Measurements from ENCODE around the gene FBXO36. TPM values are rescaled to one million over a fixed set of nuclear protein-coding genes. Genes with fewer than 3 reads are reported as not detected.

The FBXO36 gene

DNA sequence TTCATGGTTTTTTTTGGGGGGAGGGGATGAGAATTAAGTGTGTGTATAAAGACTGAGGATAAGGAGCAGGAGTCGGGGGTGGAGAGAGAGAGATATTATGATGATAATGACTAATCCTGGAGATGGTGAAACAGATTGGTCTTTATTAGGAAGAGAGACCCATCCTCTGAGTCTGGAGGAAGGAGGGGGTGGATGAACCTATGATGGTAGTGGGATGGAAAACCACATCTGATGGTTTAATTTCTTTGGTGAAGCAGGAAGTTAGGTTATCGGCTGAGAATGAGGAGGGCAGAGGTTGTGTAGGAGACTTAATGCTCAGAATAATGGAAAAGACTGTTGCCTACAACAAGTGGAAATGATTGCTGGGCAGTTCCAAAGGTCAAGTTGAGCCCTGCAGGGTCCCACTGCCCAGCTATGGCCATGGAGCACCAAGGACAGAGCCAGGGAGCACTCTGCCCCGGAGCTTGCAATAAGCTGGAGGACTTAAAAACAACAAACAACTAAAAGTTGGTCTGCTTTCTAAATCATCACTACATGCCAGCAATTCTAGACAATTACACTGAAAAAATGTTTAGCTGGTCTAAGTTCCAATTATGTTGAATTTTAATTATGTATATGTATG, 138.5 kb downstream of the FBXO36 start:
- Histone ChIP-seq H2BK120ac (ENCODE audit: low read depth, low read length) (no peak overlapping the region), H3K27me3 (ENCODE audit: control insufficient read depth in 1 of 2, insufficient read depth in 1 of 2, low read length in 2 of 2) (no peaks in the 10 kb centered on the region), H3K27ac (ENCODE audit: low read length, poor library complexity, severe bottlenecking) (no peak overlapping the region), H3K18ac (ENCODE audit: low read depth in 1 of 2, low read length in 2 of 2) (no peak overlapping the region), H2BK5ac (ENCODE audit: low read depth, low read length, poor library complexity, severe bottlenecking) (no peak overlapping the region), H3K79me1 (replicated peaks; ENCODE audit: low read length, poor library complexity, severe bottlenecking) (no peaks in the 10 kb centered on the region), H3K9ac (ENCODE audit: low read length) (no peak overlapping the region), H4K91ac (ENCODE audit: low read length) (no peak overlapping the region), H2BK15ac (ENCODE audit: low read depth, poor library complexity, severe bottlenecking) (no peak overlapping the region), H3K4me1 (ENCODE audit: control insufficient read depth, insufficient read depth, low read depth, low read length) (no peaks in the 10 kb centered on the region), H3K4me2 (ENCODE audit: low read length, poor library complexity, severe bottlenecking) (no peak overlapping the region), H2BK12ac (ENCODE audit: low read length in 2 of 2) (no peak overlapping the region), H3K4me3 (ENCODE audit: insufficient read depth in 1 of 2, low read depth in 1 of 2, low read length in 2 of 2) (no peak overlapping the region), H3K23ac (ENCODE audit: low read length in 2 of 2) (no peak overlapping the region), H4K8ac (ENCODE audit: low read length) (no peak overlapping the region), H3K4ac (ENCODE audit: low read depth in 1 of 2, low read length in 2 of 2) (no peak overlapping the region), H2AK5ac (ENCODE audit: low read length, severe bottlenecking) (no peak overlapping the region), H3K14ac (ENCODE audit: low read length in 2 of 2) (no peak overlapping the region), H2AFZ (ENCODE audit: low read depth, low read length) (no peak overlapping the region), H3K9me3 (ENCODE audit: control insufficient read depth, low read length) (no peaks in the 10 kb centered on the region), H3K36me3 (ENCODE audit: control insufficient read depth in 1 of 2, insufficient read depth in 2 of 2, low read depth in 1 of 2, low read length in 2 of 2) (no peaks in the 10 kb centered on the region)
- 90% methylated on average over 3 of the region's 3 CpGs for WGBS
- DNase-seq = no peak

Small RNAs within 50 kb of the gene (small RNA-seq; reads per million reads assigned to genes)
- gene RNU6-1027P (ENCODE audit: low read depth) (not detected), gene RNU6-613P (ENCODE audit: low read depth) (not detected), gene RNU6-964P (ENCODE audit: low read depth) (not detected), gene RNY4P19 (ENCODE audit: low read depth) (not detected)
